CD4-positive, alpha-beta T cell (primary cell): ENCODE results near the gene ATG7. TPM values are rescaled to one million over a fixed set of nuclear protein-coding genes. Genes with fewer than 3 reads are reported as not detected.
A peak's percentile ranks its signal among the peaks of the same experiment; 100 is the strongest.

ENCODE experiments used
- ATAC-seq: fragments of 200-7000 bp; cut with Tn5 transposase; one replicate; pipeline ENCODE4 v1.10.0; 2022; ENCODE audit warnings: mild to moderate bottlenecking; ENCODE audit not compliant: poor library complexity
- CTCF ChIA-PET: fragments of 350-600 bp; sonication (Branson Sonifier 250); formaldehyde crosslinking; loops from one replicate; lab custom pipeline; 2021; ENCODE audit warnings: antibody characterized with exemption, inconsistent platforms; lab: Charles Lee
- POLR2A ChIA-PET: fragments of 350-600 bp; sonication (Branson Sonifier 250); formaldehyde crosslinking; loops from one replicate; lab custom pipeline; 2021; ENCODE audit warnings: antibody characterized with exemption, inconsistent platforms; lab: Charles Lee
- DNase-seq, 14 experiments: peaks; one replicate each; pipeline ENCODE4 v3.0.0-alpha.2; 2013 to 2020; ENCODE audit warnings: mixed read lengths in 2 of 14
- H3K27ac ChIP-seq, 2 donors: one replicate each; pipeline versions ENCODE4 v1.5.1 to v1.7.0; 2013; ENCODE audit warnings: low read length in 2 of 2, low read depth in 1 of 2, mild to moderate bottlenecking in 1 of 2
- H3K27me3 ChIP-seq, 2 experiments: 1 replicate in 1 of 2; 2 replicates in 1 of 2; pipeline versions ENCODE4 v1.6.1 to v1.7.0; 2013; ENCODE audit warnings: low read length in 2 of 2, control low read depth in 1 of 2, mild to moderate bottlenecking in 1 of 2, moderate library complexity in 1 of 2; ENCODE audit not compliant: insufficient read depth in 2 of 2, control insufficient read depth in 1 of 2
- H3K36me3 ChIP-seq: one replicate; pipeline ENCODE4 v1.6.1; 2013; ENCODE audit warnings: low read length, control low read depth; ENCODE audit not compliant: insufficient read depth
- H3K4me1 ChIP-seq: one replicate; pipeline ENCODE4 v1.6.1; 2013; ENCODE audit warnings: low read length, control low read depth; ENCODE audit not compliant: insufficient read depth
- H3K4me3 ChIP-seq: one replicate; pipeline ENCODE4 v1.5.1; 2013; ENCODE audit warnings: mild to moderate bottlenecking, low read length, moderate library complexity
- H3K9me3 ChIP-seq, 2 experiments: 1 replicate in 1 of 2; 2 replicates in 1 of 2; pipeline versions ENCODE4 v1.6.1 to v1.7.0; 2013; ENCODE audit warnings: low read length in 2 of 2, mild to moderate bottlenecking in 2 of 2, control low read depth in 1 of 2, moderate library complexity in 1 of 2; ENCODE audit not compliant: control insufficient read depth in 1 of 2, insufficient read depth in 1 of 2
- H3K27ac Mint-ChIP-seq: one replicate; pipeline ENCODE4 v1.8.0; 2020; ENCODE audit warnings: mixed read lengths
- H3K27me3 Mint-ChIP-seq: one replicate; pipeline ENCODE4 v1.8.0; 2021; ENCODE audit warnings: mixed read lengths
- H3K36me3 Mint-ChIP-seq: one replicate; pipeline ENCODE4 v1.8.0; 2021; ENCODE audit warnings: low read depth, mixed read lengths
- H3K4me1 Mint-ChIP-seq: one replicate; pipeline ENCODE4 v1.8.0; 2021; ENCODE audit warnings: low read depth, mixed read lengths
- H3K4me3 Mint-ChIP-seq: one replicate; pipeline ENCODE4 v1.8.0; 2020; ENCODE audit warnings: mild to moderate bottlenecking, mixed read lengths
- H3K9me3 Mint-ChIP-seq: one replicate; pipeline ENCODE4 v1.8.0; 2020; ENCODE audit warnings: mixed read lengths
- CTCF ChIP-seq: fragments of 200-600 bp; IDR thresholded peaks from one replicate; pipeline ENCODE4 v1.8.0; 2022; ENCODE audit warnings: antibody characterized with exemption, mild to moderate bottlenecking
- intact Hi-C, 2 experiments: fragments of 100-400 bp; cut with DNase I in 1 of 2; cut with micrococcal nuclease in 1 of 2; formaldehyde crosslinking; loops; one replicate each; pipeline versions ENCODE4 v1.15.1 to v1.9.0; 2023 to 2025; cut with DNase I, micrococcal nuclease
- total RNA-seq, 174 experiments: library from RNA in 2 of 174; stranded (reverse) in 2 of 174; gene quantifications; one replicate each; pipeline ENCODE4 v1.2.3 and lab custom pipeline; 2021 to 2026

The ATG7 gene
- total RNA-seq, 2 experiments from 2014 or later = 21.4 to 25.7 TPM

- ATAC-seq (no peak), DNase-seq (no peak)
- Histone ChIP-seq H3K27me3 (no peaks in the 10 kb centered on the region), H3K9me3 (no peaks in the 10 kb centered on the region), H3K4me3 (no peak overlapping the region), H3K4me1 (no peaks in the 10 kb centered on the region), H3K27ac (no peak overlapping the region), H3K36me3 (peaks cover 61% of the 10 kb centered on the region)
- ChIA-PET POLR2A (no interaction called here), CTCF (no interaction called here)
- Mint-ChIP-seq H3K4me3 (no peak overlapping the region), H3K4me1 (peaks cover 5% of the 10 kb centered on the region), H3K27ac (peak overlapping the region; percentile 43), H3K27me3 (no peaks in the 10 kb centered on the region), H3K9me3 (no peaks in the 10 kb centered on the region), H3K36me3 (peaks cover 46% of the 10 kb centered on the region)
- intact Hi-C loops = no loop called here
- no peak for TF ChIP-seq CTCF
Measured at GRCh38 chr3:11558411-11558903, 286.3 kb downstream of the ATG7 start.

GRCh38 chr3:11558918-11559815, 287.0 kb downstream of the ATG7 start:
- Histone ChIP-seq H3K4me1 (no peaks in the 10 kb centered on the region), H3K9me3 (no peaks in the 10 kb centered on the region), H3K36me3 (peaks cover 61% of the 10 kb centered on the region), H3K4me3 (no peak overlapping the region), H3K27me3 (no peaks in the 10 kb centered on the region), H3K27ac (no peak overlapping the region)
- Mint-ChIP-seq H3K4me3 (no peak overlapping the region), H3K9me3 (no peaks in the 10 kb centered on the region), H3K36me3 (peaks cover 52% of the 10 kb centered on the region), H3K4me1 (peaks cover 5% of the 10 kb centered on the region), H3K27ac (no peak overlapping the region), H3K27me3 (no peaks in the 10 kb centered on the region)
- ChIA-PET POLR2A (no interaction called here), CTCF (no interaction called here)
- ATAC-seq (no peak), DNase-seq (no peak)
- intact Hi-C loops = no loop called here
- TF ChIP-seq CTCF = no peak

- no peak for DNase-seq
- ATAC-seq = no peak
- Mint-ChIP-seq H3K4me3 (no peak overlapping the region), H3K27me3 (no peaks in the 10 kb centered on the region), H3K4me1 (peaks cover 5% of the 10 kb centered on the region), H3K9me3 (no peaks in the 10 kb centered on the region), H3K27ac (peak overlapping the region; percentile 74), H3K36me3 (peaks cover 54% of the 10 kb centered on the region)
- ChIA-PET POLR2A (no interaction called here), CTCF (no interaction called here)
- TF ChIP-seq CTCF = no peak
- no peaks in the 10 kb centered on the region for H3K4me1 ChIP-seq
- no peaks in the 10 kb centered on the region for H3K9me3 ChIP-seq
- H3K27ac ChIP-seq = no peak overlapping the region
- no peak overlapping the region for H3K4me3 ChIP-seq
- H3K27me3 ChIP-seq = no peaks in the 10 kb centered on the region
- H3K36me3 ChIP-seq = peaks cover 61% of the 10 kb centered on the region
- intact Hi-C loops = no loop called here
Measured at GRCh38 chr3:11559816-11560633, 287.8 kb downstream of the ATG7 start.
